Myocyte (in vitro differentiated cells): ENCODE measurements around the gene SIX3. TPM values are rescaled to one million over a fixed set of nuclear protein-coding genes. Genes with fewer than 3 reads are reported as not detected.

Experiments
- DNase-seq: peaks from one replicate; pipeline ENCODE4 v3.0.0-alpha.2; 2012; ENCODE audit warnings: low read depth
- total RNA-seq: library from RNA; depleted of rRNA; stranded (reverse); fragments of >200 nt; gene quantifications from 2 replicates; pipeline ENCODE4 v1.2.3, GENCODE V29; 2014

Gene SIX3
- total RNA-seq, 1 donor from 2014 or later = not detected

DNA sequence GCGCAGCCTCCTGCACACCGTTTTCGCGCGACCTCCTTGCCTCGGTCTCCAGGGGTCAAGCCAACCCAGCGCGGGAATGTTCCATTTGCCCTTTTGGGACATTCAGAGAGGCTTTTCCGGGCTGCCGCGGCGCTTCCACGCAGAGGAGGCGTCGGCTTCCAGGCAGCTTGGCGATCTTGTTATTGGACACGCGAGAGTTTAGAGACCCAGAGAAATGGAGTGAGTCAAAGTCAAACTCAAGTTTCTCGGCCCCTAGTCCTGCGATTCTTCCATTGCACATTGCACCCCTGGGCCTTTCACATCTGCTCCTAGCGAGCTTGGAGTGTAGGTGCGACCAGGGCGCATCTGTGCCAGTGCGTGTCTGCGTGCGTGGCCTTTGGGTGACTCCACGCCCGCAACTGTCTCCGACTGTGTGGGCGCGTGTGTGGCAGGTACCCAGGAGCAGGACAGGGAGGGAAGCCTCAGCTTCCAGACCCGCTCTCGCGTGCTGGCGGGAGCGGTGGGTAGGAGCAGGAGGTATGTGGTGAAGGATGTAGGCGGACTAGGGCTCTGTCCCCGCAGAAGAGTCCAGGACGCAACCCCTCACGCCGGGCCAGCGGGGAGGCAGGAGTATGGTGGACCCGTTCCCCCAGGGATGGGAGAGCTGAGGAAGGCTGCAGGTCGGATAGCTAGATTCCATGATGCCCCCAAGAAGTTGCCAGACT is 13.5 kb downstream of the SIX3 start:
- DNase-seq = no peak

DNA sequence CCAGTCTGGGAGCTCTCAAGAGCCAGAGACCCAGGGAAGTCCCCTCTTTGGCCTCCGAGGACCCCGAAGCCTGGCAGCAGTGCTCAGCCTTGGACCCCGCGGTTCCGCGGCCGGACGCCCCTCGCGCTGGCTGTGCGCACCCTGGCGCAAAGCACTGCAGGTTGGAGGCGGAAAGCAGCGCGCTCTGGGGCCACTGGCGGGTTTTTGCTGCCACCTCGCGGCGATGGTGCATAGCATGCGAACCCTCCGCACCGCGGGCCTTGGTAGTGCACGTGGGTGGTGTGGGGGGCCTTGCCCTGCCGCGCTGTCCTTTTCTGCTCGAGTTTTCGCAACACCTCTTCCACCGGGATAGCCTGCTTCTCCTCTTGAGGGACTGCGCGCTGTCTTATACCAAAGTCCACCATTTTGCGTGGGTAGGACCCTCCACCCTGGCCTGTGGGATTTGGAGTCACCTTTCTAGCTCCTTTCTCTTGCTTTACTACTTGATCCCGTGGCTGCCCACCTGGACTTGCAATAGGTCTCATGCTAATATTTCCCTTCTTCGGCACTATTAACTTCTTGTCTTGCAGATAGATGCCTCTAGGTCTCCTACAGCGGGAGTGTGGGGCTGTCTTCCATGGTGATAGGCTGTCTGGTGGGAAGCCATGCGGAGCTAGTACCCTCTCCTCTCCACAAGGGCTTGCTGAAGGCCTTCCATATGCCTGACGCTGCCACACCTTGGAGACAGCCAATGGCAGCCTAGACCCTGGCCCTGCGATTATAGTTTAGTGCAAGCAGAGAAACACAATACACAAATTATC is 14.3 kb downstream of the SIX3 start:
- peak; percentile 78 for DNase-seq

DNA sequence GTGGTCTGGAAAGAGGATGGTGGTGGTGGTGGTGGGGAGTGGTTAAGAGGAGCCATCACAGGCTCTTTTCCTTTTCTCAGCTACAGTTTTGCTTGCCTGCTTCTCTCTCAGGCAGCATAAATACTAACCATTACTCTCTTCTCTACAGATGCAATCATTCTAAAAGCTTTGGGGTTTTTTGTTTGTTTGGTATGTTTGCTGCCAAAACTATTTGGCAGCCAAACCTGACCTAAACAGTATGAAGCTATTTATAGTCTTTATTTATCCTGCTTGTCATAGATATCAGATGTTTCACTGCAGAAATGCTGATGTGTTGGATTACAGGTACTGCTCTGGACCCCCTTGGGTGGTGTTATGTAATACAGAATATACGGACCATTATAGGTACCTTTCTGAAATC is 15.3 kb downstream of the SIX3 start:
- DNase-seq = no peak

DNA sequence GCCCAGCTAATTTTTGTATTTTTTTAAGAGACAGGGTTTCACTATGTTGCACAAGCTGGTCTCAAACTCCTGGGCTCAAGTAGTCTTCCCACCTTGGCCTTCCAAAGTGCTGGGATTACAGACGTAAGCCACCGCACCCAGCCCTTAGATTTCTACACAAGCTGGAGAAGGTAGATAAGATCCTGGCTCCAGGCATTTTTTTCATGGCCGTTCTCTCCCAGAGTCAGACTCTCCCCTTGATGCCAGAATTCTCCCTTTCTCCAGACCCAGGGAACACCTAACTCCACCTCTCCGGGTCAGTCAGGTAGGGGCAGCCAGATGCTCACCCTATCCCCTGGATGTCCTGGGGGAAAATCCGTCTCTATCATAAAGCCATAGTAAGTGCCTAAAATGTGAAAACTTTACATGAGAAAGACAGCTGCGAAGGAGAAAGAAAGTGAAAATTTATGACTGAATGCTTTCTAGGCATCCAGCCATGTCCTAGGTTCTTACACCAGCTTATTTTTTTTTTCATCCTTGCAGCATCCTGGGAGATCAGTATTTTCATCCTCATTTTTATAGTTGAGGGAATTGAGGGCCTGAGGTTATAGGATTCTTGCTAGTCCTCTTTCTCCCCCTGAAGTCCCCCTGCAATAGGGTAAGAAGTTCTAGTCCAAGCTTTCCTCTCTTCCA is 16.3 kb downstream of the SIX3 start:
- no peak for DNase-seq

DNA sequence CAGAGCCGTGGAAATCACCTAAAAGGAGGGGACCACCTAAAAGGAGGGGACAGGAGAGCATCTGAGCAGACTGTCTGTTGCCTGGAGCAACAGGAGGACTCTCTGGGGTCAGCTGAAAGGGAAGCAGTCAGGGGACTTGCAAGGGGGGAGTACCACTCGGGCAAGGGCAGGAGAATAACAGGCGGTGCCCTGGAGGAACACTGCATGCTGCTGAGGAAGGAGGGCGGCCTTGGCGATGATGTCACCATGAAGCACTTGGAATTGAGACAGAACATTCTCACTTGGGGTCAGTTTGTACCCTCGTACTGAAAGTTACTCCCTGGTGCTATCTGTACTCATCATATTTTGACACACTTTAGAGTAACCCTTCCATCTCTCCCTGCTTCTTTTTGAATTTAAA is 18.4 kb downstream of the SIX3 start:
- peak; percentile 60 for DNase-seq

DNA sequence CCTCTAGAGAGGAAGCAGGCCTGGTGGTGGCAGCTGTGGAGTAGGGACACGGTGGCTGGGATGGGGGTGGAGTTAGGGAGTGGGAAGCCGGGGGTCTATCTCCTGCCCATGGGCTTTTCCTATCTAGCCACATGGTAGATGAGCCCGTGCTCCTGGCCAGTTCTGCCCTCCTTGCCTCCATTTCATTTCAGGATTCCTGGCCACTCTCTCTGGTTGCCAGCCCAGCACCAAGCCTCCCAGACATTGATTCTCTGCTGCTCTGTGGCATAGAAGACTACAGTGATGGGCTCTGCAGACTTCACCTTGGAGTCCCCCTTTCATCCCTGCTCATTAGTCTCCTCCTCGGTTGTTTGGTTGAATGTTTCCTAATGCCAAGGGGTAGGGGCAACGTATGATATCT is 19.4 kb downstream of the SIX3 start:
- no peak for DNase-seq

DNA sequence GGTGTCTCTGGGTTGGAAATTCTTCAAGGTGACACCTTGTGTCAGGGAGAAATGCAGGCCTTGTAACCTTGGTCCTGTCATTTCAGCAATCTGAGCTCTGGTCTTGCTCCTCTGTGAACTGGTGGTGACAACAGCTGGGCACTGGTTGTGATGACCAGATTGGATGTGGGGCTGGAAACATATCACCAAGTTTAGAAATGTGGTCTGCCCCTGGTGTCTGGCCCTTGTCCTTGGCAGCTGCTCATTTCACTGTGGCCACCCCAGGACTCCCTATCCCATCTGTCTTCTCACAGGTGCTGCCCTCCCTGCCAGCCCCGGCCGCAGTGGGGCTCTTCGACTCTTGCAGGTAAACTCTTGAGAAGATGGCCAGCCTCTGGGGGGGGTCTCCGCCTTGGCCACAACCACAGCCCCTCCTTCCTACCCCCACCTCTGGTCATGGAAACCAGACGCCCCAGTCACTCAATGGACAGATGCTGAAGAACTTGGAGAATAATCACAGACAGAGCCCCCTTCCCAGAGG is 20.7 kb downstream of the SIX3 start:
- peak; percentile 94 for DNase-seq

DNA sequence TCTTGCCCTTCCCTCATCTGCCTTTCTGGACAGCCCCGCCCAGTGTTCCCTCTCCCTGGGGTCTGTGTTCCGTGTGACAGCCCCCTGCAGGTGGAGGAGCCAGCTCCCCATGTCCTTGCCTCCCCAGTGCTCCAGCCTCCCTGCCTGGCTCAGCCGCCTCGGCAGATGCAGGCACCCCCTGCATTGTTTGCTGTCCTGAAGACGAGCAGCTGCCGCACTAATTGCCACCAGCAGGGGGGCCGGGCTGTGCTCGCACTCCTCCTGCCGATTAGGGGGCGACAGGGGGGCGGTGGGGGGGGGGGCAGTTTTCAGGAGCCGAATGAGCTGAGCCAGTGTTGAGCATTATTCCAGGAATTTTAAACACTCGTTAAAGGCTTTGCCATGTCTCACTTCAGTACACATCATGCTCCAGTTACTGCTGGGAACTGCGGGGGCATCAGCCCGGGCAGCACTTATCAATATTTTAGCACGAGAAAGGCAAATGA is 23.3 kb downstream of the SIX3 start:
- no peak for DNase-seq

DNA sequence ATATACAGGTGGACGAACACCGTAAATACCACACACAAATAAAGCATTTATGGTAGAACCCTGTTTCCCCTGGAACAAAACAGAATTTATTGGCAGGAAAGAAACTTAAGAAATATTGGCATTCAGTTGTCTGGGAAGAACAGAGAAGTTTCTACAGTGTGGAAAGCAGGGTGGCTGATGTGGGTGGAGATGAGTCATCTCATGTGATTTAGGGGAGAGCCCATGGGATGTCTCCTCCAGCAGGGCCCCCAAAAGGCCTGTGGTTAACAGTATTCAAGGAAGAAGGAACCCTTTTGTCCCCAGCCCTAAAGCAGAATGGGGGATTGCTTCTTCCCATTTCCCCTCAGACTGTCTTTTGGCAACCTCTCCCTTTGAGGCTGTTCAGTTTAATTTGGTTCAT is 24.2 kb downstream of the SIX3 start:
- DNase-seq = no peak

DNA sequence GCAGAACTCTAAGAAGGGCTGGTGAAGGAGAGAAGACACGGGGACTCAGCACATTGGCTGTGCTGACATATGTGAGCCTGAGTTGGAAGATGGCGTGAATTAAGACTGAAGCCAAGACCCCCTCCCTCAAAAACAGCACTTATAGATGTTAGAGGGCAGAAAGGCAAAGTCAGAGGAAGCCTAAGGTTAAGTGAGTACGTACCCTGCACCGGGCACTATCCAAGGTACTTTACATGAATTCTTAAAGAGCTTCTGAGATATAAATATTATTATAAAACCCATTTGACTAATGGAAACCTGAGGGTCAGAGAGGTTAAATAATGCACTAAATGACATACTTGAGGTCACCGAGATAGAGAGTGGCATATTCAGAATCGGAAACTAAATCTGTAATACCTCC is 25.6 kb downstream of the SIX3 start:
- no peak for DNase-seq

DNA sequence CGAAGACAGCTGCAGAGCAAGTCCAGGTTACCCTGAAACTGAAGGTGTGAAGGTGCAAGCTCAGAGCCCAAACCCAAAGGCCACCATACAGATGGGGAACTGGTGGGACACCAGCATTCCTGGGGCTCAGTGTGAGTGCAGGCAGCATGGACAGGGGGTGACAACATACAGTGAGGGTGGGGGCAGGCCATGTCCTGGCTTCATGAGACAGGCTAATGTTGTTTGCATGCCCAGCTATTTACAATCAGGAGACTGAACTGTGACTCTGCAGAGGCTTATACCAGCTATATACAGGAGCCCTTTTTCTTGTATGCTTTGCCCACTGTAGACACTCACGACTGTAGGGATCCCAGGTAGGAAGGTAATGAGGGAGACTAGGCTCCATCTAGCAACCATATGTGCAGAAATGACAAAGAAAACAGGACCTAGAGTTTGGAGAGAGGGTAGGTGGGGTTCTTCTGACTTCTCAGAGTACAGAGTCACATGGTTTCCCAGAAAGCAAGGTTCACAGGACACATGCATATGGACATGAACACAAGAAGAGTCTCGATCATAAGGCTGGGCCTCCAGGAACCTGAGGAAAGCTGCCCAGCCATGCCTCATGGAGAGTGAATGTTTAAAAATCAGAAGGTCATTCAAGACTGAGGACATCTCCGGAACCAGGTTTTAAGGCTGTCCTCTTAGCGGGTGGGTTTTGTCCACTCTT is 26.4 kb downstream of the SIX3 start:
- DNase-seq = no peak

DNA sequence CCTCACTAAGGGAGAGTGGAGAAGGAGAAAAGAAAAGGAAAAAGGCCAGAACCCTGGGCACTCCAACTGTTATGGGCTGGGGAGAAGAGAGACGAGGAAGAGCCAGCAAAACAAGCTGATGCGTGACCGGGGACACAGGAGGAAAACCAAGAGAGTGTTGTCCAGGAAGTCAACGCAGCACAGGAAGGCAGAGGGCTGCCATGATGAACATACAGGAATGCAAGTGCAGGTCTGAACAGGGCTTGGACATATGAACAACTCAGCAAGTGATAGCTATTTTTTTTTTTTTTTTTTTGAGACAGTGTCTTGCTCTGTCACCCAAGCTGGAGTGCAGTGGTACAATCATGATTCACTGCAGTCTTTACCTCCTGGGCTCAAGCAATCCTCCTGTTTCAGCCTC is 28.4 kb downstream of the SIX3 start:
- no peak for DNase-seq

DNA sequence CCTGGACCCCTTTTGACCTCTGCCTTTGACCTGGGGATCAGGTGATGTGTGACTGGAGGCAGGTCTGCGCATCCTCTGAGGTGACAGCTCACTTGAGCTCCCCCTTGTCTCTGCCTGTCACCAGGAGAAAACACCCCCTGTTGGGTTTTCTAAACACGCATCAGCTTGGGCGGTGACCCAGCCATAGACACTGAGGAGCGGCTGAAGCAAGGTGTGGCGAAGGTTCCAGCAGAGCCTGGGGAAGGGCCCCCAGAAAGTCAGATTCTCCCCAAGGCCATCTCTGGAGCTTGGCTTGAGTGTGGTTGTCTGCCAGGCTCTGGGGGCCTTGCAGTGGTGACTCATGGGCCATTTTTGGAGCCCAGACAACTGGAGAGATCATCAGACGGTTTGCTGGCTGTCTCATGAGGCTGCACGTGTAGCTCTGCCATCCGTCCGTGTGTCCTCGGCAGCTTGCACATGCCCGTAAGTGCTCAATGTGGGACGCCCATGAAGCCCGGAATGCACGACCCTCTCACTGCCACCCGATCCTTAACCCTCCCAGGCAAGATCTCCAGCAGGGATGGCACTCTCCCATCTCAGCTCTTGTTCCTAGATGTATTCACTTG is 29.4 kb downstream of the SIX3 start:
- DNase-seq = peak; percentile 84

DNA sequence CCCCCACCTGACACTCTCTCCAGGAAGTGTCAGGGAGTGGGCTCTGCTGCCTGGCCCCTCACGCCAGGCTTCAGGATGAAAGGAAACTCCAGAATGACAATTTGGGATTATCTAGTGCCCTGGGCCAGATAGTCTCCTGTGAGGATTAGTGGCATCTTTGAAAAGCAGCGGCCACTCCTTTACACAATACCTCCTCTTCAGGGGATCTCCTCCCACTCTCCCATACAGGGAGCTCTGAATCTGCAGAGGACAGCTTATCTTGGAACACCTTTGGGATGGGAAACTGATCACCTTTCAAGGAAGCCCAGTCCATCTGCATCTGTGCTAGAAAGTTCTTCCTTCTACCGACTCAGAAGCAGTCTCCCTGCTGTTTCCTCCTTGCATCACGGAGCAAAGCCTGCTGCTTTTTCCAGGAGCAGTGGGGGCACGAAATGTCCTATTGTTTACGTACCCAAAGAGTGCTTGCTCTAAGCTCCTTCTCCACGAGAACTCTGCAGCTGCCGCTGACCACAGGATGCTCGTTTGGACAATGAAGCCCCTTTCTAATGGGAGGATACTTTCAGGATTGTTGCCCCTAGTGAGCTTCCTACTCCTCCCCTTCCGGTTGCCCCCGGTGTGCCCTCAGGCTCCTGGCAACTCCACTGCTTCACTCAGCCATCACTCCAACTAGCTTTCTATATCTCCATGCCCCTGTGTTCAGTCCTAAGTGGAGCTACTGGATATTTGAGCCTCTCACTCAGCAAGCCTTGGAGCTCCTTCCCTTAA is 31.5 kb downstream of the SIX3 start:
- DNase-seq = no peak

DNA sequence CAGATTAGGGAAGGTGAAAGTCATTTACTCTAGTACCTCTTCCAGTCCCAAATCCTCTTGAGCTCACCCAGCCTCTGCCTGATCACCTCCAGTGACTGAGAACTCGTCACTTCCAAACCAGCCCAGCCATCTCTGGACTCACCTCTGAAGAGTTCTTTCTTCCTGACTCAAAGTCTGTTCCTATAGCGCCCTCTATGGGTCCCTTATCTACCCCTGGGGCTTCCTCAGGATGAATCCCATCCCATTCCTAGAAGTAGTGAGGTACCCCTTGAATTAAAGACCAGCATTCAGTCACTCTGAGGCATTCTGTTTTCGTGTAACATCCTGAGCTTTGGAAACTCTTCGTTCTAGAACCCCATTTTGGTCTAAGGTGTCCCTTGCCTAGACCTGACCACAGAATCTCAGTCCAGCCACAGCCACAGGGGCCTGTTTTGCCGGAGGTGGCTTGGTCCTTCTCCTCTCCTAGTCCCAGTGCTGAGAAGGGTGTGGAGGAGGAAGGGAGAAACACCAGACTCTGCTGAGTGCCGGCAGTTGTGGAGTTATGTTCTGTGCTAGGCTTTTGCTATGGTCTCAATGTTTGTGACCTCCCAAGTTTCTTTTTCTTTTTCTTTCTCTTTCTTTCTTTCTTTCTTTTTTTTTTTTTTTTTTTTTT is 32.7 kb downstream of the SIX3 start:
- DNase-seq = peak; percentile 80

DNA sequence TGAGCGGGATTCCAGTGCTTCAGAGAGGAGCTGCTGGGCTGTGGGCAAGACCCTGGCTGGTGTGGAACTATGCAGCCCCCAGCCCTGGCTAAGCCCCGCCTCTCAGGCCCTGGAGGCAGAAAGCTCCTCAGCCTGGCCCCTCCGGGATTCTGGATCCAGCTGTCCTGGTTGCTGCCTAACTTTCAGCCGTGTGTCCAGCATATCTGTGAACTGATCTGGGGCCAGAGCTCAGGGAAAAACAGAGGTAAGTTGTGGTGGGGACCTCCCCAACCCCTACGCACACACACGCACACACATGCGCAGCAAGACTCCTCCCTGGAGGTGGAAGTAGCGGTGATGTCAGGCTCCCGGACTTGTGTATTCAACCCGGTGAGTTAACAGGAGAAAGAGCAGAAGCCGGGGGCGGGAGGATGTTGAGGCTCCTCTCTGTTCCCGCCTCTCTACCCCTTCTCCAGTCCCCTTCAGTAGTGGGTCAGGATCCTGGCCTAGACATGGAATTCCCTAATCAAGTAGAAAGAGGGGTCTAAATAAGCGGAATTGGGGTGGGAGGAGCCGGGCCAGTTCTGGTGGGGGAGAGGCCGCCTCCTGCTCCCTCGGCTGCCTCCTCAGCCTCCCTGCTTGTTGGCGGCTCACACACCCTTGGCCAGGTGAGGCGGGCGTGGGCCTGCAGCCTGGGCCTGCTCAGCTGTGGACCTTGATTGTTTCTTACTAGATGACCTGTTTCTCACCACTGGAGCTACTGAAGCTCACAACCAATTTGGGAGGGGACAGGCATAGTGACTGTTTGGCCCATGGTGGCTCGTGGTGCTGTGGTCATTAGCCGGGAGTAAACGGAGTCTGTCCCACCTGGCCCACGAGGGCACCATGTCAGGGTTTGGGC is 34.3 kb downstream of the SIX3 start:
- no peak for DNase-seq

DNA sequence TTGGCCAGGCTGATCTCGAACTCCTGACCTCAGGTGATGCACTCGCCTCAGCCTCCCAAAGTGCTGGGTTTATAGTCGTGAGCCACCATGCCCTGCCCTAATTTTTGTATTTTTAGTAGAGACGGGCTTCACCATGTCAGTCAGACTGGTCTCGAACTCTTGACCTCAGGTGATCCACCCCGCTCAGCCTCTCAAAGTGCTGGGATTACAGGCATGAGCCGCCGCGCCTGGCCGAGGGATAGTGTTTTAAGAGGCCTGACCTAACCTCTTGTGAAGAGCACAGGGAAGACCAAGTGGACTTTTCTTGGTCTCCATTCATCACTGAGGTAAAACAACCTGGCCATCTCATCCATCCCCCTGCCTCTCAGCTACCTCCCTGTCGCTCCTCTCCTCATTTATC is 38.1 kb downstream of the SIX3 start:
- no peak for DNase-seq
